ENCODE measurements around the gene AREL1. TPM values are rescaled to one million over a fixed set of nuclear protein-coding genes. Genes with fewer than 3 reads are reported as not detected.

The AREL1 gene
- total RNA-seq, 3 donors from 2014 or later: 17.0 to 24.3 (median 24.0) TPM

DNA sequence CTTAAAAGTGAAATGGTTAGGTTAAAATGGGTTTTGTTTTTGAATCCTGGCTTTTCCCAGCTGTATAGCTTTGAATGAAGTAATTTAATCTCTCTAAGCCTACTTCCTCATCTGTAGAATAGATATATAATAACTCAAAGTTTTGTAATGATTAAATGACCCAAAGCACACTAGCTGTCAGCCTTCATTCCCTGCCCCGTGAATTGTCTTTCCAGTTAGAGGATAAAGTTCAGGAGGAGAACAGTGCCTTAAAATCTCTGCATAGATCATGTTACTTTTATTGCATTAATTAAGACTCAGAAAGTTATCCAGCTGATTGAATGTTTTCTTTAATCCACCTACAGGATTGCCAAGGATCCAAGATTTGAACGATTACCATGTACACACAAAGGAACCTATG lies 19.5 kb upstream of the AREL1 start:
- Histone ChIP-seq H3K27me3 (no peaks in the 10 kb centered on the region), H3K36me3 (no peaks in the 10 kb centered on the region), H3K27ac (no peak overlapping the region), H3K4me1 (no peaks in the 10 kb centered on the region), H3K9me3 (no peaks in the 10 kb centered on the region), H3K4me3 (no peak overlapping the region)
- intact Hi-C loops (cut with DNase I; ENCODE audit: low total_unique reads): no loop called here
- DNase-seq (ENCODE audit: low spot score in 2 of 2): no peak
- TF ChIP-seq, protein P1, sequence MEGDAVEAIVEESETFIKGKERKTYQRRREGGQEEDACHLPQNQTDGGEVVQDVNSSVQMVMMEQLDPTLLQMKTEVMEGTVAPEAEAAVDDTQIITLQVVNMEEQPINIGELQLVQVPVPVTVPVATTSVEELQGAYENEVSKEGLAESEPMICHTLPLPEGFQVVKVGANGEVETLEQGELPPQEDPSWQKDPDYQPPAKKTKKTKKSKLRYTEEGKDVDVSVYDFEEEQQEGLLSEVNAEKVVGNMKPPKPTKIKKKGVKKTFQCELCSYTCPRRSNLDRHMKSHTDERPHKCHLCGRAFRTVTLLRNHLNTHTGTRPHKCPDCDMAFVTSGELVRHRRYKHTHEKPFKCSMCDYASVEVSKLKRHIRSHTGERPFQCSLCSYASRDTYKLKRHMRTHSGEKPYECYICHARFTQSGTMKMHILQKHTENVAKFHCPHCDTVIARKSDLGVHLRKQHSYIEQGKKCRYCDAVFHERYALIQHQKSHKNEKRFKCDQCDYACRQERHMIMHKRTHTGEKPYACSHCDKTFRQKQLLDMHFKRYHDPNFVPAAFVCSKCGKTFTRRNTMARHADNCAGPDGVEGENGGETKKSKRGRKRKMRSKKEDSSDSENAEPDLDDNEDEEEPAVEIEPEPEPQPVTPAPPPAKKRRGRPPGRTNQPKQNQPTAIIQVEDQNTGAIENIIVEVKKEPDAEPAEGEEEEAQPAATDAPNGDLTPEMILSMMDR (IDR thresholded peaks at IDR 0.05): no peak
- TF ChIP-seq POLR2A (IDR thresholded peaks at IDR 0.05): no peak
- TF ChIP-seq POLR2AphosphoS5 (IDR thresholded peaks at IDR 0.05): no peak

DNA sequence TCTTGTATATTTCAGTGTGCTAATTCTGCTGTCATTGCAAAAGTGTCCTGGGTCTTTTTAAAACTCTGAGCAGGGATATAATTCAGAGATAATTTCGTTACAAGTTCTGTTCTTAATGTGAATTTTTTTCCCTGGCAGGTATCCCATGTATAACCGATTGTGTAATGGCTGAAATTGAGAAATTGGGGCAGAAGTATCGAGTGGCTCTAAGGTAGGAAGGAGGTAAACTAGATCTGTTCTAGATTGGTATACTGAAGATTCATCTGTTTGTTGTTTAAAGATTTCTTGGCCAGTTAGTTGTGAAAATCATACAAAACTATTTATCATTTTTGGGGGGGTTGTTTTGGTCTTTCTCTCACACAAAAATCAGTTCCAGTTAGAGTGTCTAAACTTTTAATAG lies 10.3 kb upstream of the AREL1 start:
- H3K36me3 ChIP-seq: no peaks in the 10 kb centered on the region

DNA sequence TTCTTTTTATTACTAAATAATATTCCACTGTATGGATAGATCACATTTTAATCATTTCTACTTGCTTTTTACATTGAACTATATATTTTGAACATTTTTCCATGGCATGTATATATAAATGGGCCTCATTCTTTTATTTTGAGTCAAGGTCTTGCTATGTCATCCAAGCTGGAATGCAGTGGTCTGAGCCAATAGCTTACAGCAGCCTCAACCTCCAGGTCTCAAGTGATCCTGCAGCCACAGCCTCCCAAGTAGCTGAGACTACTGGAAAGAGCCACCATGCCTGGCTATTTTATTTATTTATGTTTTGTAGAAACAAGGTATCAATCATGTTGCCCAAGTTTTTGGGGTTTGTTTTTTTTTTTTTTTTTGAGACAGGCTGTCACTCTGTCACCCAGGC lies 7.6 kb upstream of the AREL1 start:
- no peak overlapping the region for H3K4me3 ChIP-seq
- H3K27ac ChIP-seq: no peak overlapping the region
- H3K27me3 ChIP-seq: no peaks in the 10 kb centered on the region
- peaks cover 5% of the 10 kb centered on the region for H3K36me3 ChIP-seq
- no peaks in the 10 kb centered on the region for H3K9me3 ChIP-seq
- H3K4me1 ChIP-seq: no peaks in the 10 kb centered on the region
- intact Hi-C loops (cut with DNase I; ENCODE audit: low total_unique reads): no loop called here
- TF ChIP-seq, protein P1 (IDR thresholded peaks at IDR 0.05): no peak
- TF ChIP-seq POLR2AphosphoS5 (IDR thresholded peaks at IDR 0.05): no peak
- TF ChIP-seq POLR2A (IDR thresholded peaks at IDR 0.05): no peak
- no peak for DNase-seq (ENCODE audit: low spot score in 2 of 2)

More for the DNA sequence above, 10.3 kb upstream of the AREL1 start:
- Histone ChIP-seq H3K27me3 (no peaks in the 10 kb centered on the region), H3K9me3 (no peaks in the 10 kb centered on the region), H3K27ac (no peak overlapping the region), H3K4me1 (no peaks in the 10 kb centered on the region), H3K4me3 (no peak overlapping the region)
- intact Hi-C loops (cut with DNase I; ENCODE audit: low total_unique reads): no loop called here
- DNase-seq (ENCODE audit: low spot score in 2 of 2): no peak
- TF ChIP-seq POLR2AphosphoS5 (IDR thresholded peaks at IDR 0.05) (no peak), POLR2A (IDR thresholded peaks at IDR 0.05) (no peak)
- TF ChIP-seq, protein P1 (IDR thresholded peaks at IDR 0.05): no peak

DNA sequence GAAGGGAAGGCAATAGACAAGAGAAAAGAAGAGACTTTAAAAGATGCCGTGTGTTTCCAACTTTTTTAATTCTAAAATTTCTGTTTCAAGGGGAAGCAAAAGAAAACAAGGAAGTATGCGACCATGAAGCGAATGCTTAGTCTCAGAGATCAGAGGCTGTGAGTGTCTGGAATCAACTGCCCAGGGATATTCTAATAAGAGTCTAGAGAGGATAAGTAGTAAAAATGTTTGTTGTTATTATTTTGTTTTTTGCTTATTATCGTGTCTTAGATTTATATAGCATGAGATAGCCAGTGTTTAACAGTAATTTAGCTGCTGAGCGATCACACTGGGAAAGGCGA lies 485 bp upstream of the AREL1 start:
- DNase-seq (ENCODE audit: low spot score in 2 of 2): no peak
- Histone ChIP-seq H3K9me3 (no peaks in the 10 kb centered on the region), H3K4me1 (peaks cover 7% of the 10 kb centered on the region in 2 donors), H3K27ac (peak overlapping the region; percentile 92 to 93), H3K4me3 (peak overlapping the region; percentile 70 to 87 (median 81)), H3K36me3 (peaks cover 5% of the 10 kb centered on the region), H3K27me3 (no peaks in the 10 kb centered on the region)
- TF ChIP-seq POLR2A (IDR thresholded peaks at IDR 0.05) (no peak), POLR2AphosphoS5 (IDR thresholded peaks at IDR 0.05) (no peak)
- TF ChIP-seq, protein P1 (IDR thresholded peaks at IDR 0.05): no peak
- intact Hi-C loops (cut with DNase I; ENCODE audit: low total_unique reads): no loop called here

DNA sequence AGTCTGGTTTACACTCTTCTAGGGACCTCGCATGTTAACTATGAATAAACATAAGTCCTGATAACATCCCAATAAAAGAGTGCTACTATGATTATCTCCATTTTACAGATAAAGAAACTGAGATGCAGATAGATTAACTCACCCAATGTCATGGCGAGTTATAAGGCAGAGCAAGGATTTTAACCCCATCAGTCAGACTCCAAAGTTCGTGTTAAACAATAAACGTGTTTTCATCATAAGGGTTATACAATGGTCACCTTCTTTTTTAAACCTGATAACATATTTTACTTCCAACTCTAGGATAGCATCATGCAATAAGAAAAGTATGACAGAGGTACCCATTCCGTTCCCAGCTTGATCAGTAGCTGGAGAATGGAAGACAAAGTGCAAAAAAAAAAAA lies 1.2 kb downstream of the AREL1 start:
- TF ChIP-seq POLR2A (IDR thresholded peaks at IDR 0.05) (no peak), POLR2AphosphoS5 (IDR thresholded peaks at IDR 0.05) (no peak)
- TF ChIP-seq, protein P1 (IDR thresholded peaks at IDR 0.05): no peak
- H3K27me3 ChIP-seq: no peaks in the 10 kb centered on the region
- no peaks in the 10 kb centered on the region for H3K9me3 ChIP-seq
- no peak overlapping the region for H3K27ac ChIP-seq
- H3K4me1 ChIP-seq: peaks cover 7% of the 10 kb centered on the region in 2 donors
- H3K36me3 ChIP-seq: peaks cover 5% of the 10 kb centered on the region
- intact Hi-C loops (cut with DNase I; ENCODE audit: low total_unique reads): no loop called here
- H3K4me3 ChIP-seq: no peak overlapping the region
- no peak for DNase-seq (ENCODE audit: low spot score in 2 of 2)

Measured in breast epithelium (tissue), 4 donors.